HepG2 (cell line): Measurements from ENCODE around the gene ZNF24. TPM values are rescaled to one million over a fixed set of nuclear protein-coding genes. Genes with fewer than 3 reads are reported as not detected.

Source experiments
- AHR ChIP-seq: IDR thresholded peaks from 2 replicates; pipeline ENCODE4 v1.6.1; 2018; ENCODE audit warnings: missing genetic modification reagents, missing compliant biosample characterization
- ATF7-NPFF ChIP-seq: sonication (generic); formaldehyde crosslinking; IDR thresholded peaks from 2 replicates; pipeline ENCODE4 v1.8.1; 2023; ENCODE audit warnings: mild to moderate bottlenecking, low read depth, missing genetic modification reagents, moderate library complexity
- BRF2 ChIP-seq: sonication (generic); formaldehyde crosslinking; IDR thresholded peaks from 2 replicates; pipeline ENCODE4 v1.8.1; 2022; ENCODE audit warnings: mild to moderate bottlenecking, missing genetic modification reagents
- CERS6 ChIP-seq: sonication (generic); formaldehyde crosslinking; IDR thresholded peaks from 2 replicates; pipeline ENCODE4 v1.5.0; 2020; ENCODE audit warnings: missing genetic modification reagents
- FOXJ3 ChIP-seq: sonication (generic); formaldehyde crosslinking; IDR thresholded peaks from 2 replicates; pipeline ENCODE4 v1.4.0; 2020; ENCODE audit warnings: missing genetic modification reagents, mild to moderate bottlenecking, borderline replicate concordance
- HNF4G ChIP-seq, 2 experiments: sonication (generic) in 1 of 2; formaldehyde crosslinking in 1 of 2; IDR thresholded peaks; 2 replicates each; pipeline versions ENCODE4 v1.4.0 to v1.6.1; 2011 to 2020; ENCODE audit warnings: borderline replicate concordance in 2 of 2, low read depth in 2 of 2, mild to moderate bottlenecking in 2 of 2, low read length in 1 of 2, missing genetic modification reagents in 1 of 2, moderate library complexity in 1 of 2
- KLF12 ChIP-seq: sonication (generic); formaldehyde crosslinking; IDR thresholded peaks from 2 replicates; pipeline ENCODE4 v1.4.0; 2020; ENCODE audit warnings: missing genetic modification reagents, borderline replicate concordance
- NFKBIZ ChIP-seq: IDR thresholded peaks from 2 replicates; pipeline ENCODE4 v1.6.1; 2018; ENCODE audit warnings: missing genetic modification reagents, missing compliant biosample characterization
- NFRKB ChIP-seq: fragments of 450-650 bp; IDR thresholded peaks from 2 replicates; pipeline ENCODE4 v1.6.1; 2017
- SMARCC2 ChIP-seq: fragments of 450-650 bp; IDR thresholded peaks from 2 replicates; pipeline ENCODE4 v1.6.1; 2017; ENCODE audit warnings: antibody characterized with exemption, mild to moderate bottlenecking
- SP140L ChIP-seq: sonication (generic); formaldehyde crosslinking; IDR thresholded peaks from 2 replicates; pipeline ENCODE4 v1.4.0; 2020; ENCODE audit warnings: missing genetic modification reagents, borderline replicate concordance
- TBL1XR1 ChIP-seq: fragments of 150-350 bp; IDR thresholded peaks from 2 replicates; pipeline ENCODE4 v1.6.1; 2014; ENCODE audit warnings: borderline replicate concordance, low read length; ENCODE audit not compliant: partially characterized antibody
- ZBTB33 ChIP-seq: sonication (generic); formaldehyde crosslinking; IDR thresholded peaks from 2 replicates; pipeline ENCODE4 v1.4.0; 2020; ENCODE audit warnings: missing genetic modification reagents
- ZBTB8A ChIP-seq: sonication (generic); formaldehyde crosslinking; IDR thresholded peaks from 2 replicates; pipeline ENCODE4 v1.4.0; 2020; ENCODE audit warnings: mild to moderate bottlenecking, low read depth, missing genetic modification reagents, borderline replicate concordance
- ZC3H4 ChIP-seq: sonication (generic); formaldehyde crosslinking; IDR thresholded peaks from 2 replicates; pipeline ENCODE4 v1.4.0; 2020; ENCODE audit warnings: missing genetic modification reagents, borderline replicate concordance
- ZNF12 ChIP-seq: sonication (generic); formaldehyde crosslinking; IDR thresholded peaks from 2 replicates; pipeline ENCODE4 v1.5.0; 2020; ENCODE audit warnings: missing genetic modification reagents
- ZNF260 ChIP-seq: sonication (generic); formaldehyde crosslinking; IDR thresholded peaks from 2 replicates; pipeline ENCODE4 v1.4.0; 2020; ENCODE audit warnings: missing genetic modification reagents, low read depth, mild to moderate bottlenecking, borderline replicate concordance
- ZNF547 ChIP-seq: sonication (generic); formaldehyde crosslinking; IDR thresholded peaks from 2 replicates; pipeline ENCODE4 v1.5.1; 2020; ENCODE audit warnings: mild to moderate bottlenecking, missing genetic modification reagents
- ZNF674 ChIP-seq: sonication (generic); formaldehyde crosslinking; IDR thresholded peaks from 2 replicates; pipeline ENCODE4 v1.5.0; 2020; ENCODE audit warnings: low read depth, mild to moderate bottlenecking, missing genetic modification reagents
- ZNF816 ChIP-seq: sonication (generic); formaldehyde crosslinking; IDR thresholded peaks from 2 replicates; pipeline ENCODE4 v1.8.0; 2022; ENCODE audit warnings: missing genetic modification reagents, mild to moderate bottlenecking, borderline replicate concordance
- polyA plus RNA-seq, 8 experiments: library from polyadenylated mRNA; depleted of rRNA in 3 of 8; stranded (reverse) in 7 of 8; unstranded in 1 of 8; fragments of >200 nt; fragmentation: Illumina TruSeq in 4 of 8; extraction: Trizol in 4 of 8; gene quantifications; 2 replicates each; pipeline versions ENCODE4 v1.2.1 to v1.2.3, GENCODE V29; 2011 to 2016; ENCODE audit warnings: low read depth in 4 of 8, missing spikeins in 1 of 8, mixed read lengths in 1 of 8; ENCODE audit not compliant: insufficient read depth in 1 of 8
- total RNA-seq, 5 experiments: library from RNA; depleted of rRNA; stranded (reverse); fragments of >200 nt; fragmentation: Illumina TruSeq; extraction: Trizol; gene quantifications; 2 replicates each; pipeline ENCODE4 v1.2.3, GENCODE V29; 2016; ENCODE audit warnings: low read depth in 1 of 5
- TF ChIP-seq, protein P1 (sequence below): sonication (generic); formaldehyde crosslinking; conservative IDR thresholded peaks from 2 replicates; pipeline ENCODE4 v1.8.1; 2023; ENCODE audit warnings: missing genetic modification reagents
- TF ChIP-seq, protein P2 (sequence below): sonication (generic); formaldehyde crosslinking; IDR thresholded peaks from 2 replicates; pipeline ENCODE4 v1.8.1; 2023; ENCODE audit warnings: mild to moderate bottlenecking, inconsistent platforms, moderate library complexity, missing genetic modification reagents, borderline replicate concordance

Gene ZNF24
- total and polyA plus RNA-seq, 2 of the 13 experiments (the other 11 are each of a cell fraction or from before 2014, with no cell fraction given), result 19.5 to 41.1 TPM

DNA sequence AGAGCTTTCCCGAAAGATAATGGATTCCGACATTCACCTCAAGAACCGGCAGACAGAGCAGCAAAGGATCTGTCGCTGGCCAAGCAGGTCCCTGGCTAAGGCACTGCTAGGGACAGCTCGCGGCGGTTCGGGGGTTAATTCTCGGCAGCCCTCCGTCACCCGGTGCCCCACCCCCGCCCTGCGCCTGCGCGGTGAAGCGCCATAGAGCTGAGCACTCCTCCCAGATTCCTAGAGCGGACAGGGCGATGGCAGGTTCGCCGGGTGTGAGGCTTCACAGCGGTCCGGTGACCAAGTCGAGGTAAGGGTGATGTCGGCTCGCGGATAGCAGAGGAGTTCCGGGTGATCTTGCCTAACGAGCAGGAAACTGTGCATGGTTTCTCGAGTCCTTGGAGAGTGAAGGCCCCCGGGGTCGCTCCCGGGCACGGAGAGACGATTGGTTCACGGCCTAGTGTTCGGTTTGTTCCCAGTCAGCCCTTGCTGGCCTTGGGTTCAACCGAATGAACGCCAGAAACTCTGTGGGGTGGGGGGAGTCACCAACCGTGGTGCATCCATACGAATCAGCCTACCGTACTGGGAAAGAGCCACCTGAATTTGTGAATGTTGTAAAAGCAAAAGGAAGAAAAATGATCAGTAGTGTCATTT is 54.0 kb downstream of the ZNF24 start, which contains the start of gene ZSCAN30 (continued):
- peak; percentile 33; the same call in 1 of the 2 replicates for TF ChIP-seq HNF4G (IDR thresholded peaks at IDR 0.05; ENCODE audit: borderline replicate concordance, low read depth, low read length)
- 0 out of 2 replicates have a peak, but pooled peaks have one; percentile 52 for TF ChIP-seq HNF4G (CRISPR knock-in tag; IDR thresholded peaks at IDR 0.05; ENCODE audit: borderline replicate concordance, low read depth)
- no peak for TF ChIP-seq KLF12
- TF ChIP-seq TBL1XR1, result no peak
- TF ChIP-seq ZNF12 (CRISPR knock-in tag), result no peak; the same call in 1 of the 2 replicates
- no peak for TF ChIP-seq ZNF674 (CRISPR knock-in tag)
- peak; percentile 95; the same call in 1 of the 2 replicates for TF ChIP-seq ZNF547 (CRISPR knock-in tag)
- peak; percentile 62; the same call in 1 of the 2 replicates for TF ChIP-seq ATF7-NPFF (CRISPR knock-in tag)
- TF ChIP-seq CERS6 (CRISPR knock-in tag), result no peak
- TF ChIP-seq AHR (CRISPR knock-in tag), result peak; percentile 91; the same call in 1 of the 2 replicates
- TF ChIP-seq FOXJ3 (CRISPR knock-in tag), result peak; percentile 25; the same call in 1 of the 2 replicates
- peak; percentile 70; the same call in 1 of the 2 replicates for TF ChIP-seq ZBTB33 (CRISPR knock-in tag)
- TF ChIP-seq, protein P1, sequence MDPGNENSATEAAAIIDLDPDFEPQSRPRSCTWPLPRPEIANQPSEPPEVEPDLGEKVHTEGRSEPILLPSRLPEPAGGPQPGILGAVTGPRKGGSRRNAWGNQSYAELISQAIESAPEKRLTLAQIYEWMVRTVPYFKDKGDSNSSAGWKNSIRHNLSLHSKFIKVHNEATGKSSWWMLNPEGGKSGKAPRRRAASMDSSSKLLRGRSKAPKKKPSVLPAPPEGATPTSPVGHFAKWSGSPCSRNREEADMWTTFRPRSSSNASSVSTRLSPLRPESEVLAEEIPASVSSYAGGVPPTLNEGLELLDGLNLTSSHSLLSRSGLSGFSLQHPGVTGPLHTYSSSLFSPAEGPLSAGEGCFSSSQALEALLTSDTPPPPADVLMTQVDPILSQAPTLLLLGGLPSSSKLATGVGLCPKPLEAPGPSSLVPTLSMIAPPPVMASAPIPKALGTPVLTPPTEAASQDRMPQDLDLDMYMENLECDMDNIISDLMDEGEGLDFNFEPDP (CRISPR knock-in tag), result 0 out of 2 replicates have a peak, but pooled peaks have one; percentile 86
- no peak for TF ChIP-seq ZNF260 (CRISPR knock-in tag)
- TF ChIP-seq ZNF816, result peak; percentile 92
- no peak for TF ChIP-seq SMARCC2
- no peak for TF ChIP-seq NFRKB
- TF ChIP-seq, protein P2, sequence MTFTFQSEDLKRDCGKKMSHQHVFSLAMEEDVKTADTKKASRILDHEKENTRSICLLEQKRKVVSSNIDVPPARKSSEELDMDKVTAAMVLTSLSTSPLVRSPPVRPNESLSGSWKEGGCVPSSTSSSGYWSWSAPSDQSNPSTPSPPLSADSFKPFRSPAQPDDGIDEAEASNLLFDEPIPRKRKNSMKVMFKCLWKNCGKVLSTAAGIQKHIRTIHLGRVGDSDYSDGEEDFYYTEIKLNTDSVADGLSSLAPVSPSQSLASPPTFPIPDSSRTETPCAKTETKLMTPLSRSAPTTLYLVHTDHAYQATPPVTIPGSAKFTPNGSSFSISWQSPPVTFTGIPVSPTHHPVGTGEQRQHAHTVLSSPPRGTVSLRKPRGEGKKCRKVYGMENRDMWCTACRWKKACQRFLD, result peak; percentile 61; the same call in 1 of the 2 replicates
- no peak for TF ChIP-seq ZBTB8A (CRISPR knock-in tag)
- TF ChIP-seq ZC3H4 (CRISPR knock-in tag), result no peak
- TF ChIP-seq SP140L (CRISPR knock-in tag), result 0 out of 2 replicates have a peak, but pooled peaks have one; percentile 54
- TF ChIP-seq BRF2 (CRISPR knock-in tag), result 0 out of 2 replicates have a peak, but pooled peaks have one; percentile 55
- 0 out of 2 replicates have a peak, but pooled peaks have one; percentile 27 for TF ChIP-seq NFKBIZ (CRISPR knock-in tag)
